H1 (cell line): Measurements from ENCODE around the gene CTAG2.
"Not testable (repeated sequence)": the region's sequence is repeated elsewhere in the genome, so short reads cannot be mapped to it uniquely, and the experiment has no call there.

Experiments
- BCL11A ChIP-seq, 2 experiments: IDR thresholded peaks; one replicate each; pipeline ENCODE4 v1.6.1; 2011; ENCODE audit warnings: low read depth in 2 of 2, low read length in 2 of 2, mild to moderate bottlenecking in 2 of 2
- CTCF ChIP-seq, 3 experiments: IDR thresholded peaks; 1 replicate in 2 of 3; 2 replicates in 1 of 3; pipeline versions ENCODE4 v1.5.1 to v1.6.1; 2011; ENCODE audit warnings: low read length in 3 of 3, mild to moderate bottlenecking in 3 of 3, inconsistent platforms in 2 of 3, low read depth in 1 of 3, moderate library complexity in 1 of 3; ENCODE audit not compliant: insufficient read depth in 1 of 3; ENCODE audit errors: control extremely low read depth in 1 of 3
- EP300 ChIP-seq, 2 experiments: IDR thresholded peaks; 1 replicate in 1 of 2; 2 replicates in 1 of 2; pipeline ENCODE4 v1.6.1; 2011 to 2012; ENCODE audit warnings: low read depth in 2 of 2, low read length in 2 of 2, mild to moderate bottlenecking in 2 of 2, borderline replicate concordance in 1 of 2, inconsistent platforms in 1 of 2, moderate library complexity in 1 of 2
- KDM4A ChIP-seq: IDR thresholded peaks from one replicate; pipeline ENCODE4 v1.7.1; 2012; ENCODE audit warnings: low read depth, mild to moderate bottlenecking, moderate library complexity, low read length, inconsistent platforms; ENCODE audit not compliant: severe bottlenecking
- POLR2A ChIP-seq, 2 experiments: IDR thresholded peaks; 1 replicate in 1 of 2; 2 replicates in 1 of 2; pipeline ENCODE4 v1.6.1; 2011; ENCODE audit warnings: low read depth in 2 of 2, low read length in 2 of 2, mild to moderate bottlenecking in 2 of 2; ENCODE audit errors: control extremely low read depth in 1 of 2
- RAD21 ChIP-seq, 2 experiments: IDR thresholded peaks in 1 of 2; conservative IDR thresholded peaks in 1 of 2; 2 replicates each; pipeline ENCODE4 v1.6.1; 2011; ENCODE audit warnings: low read depth in 2 of 2, low read length in 2 of 2, improper control_type of control experiment in 1 of 2, inconsistent platforms in 1 of 2, mild to moderate bottlenecking in 1 of 2, moderate library complexity in 1 of 2
- SIN3A ChIP-seq, 2 experiments: IDR thresholded peaks in 1 of 2; conservative IDR thresholded peaks in 1 of 2; 2 replicates each; pipeline ENCODE4 v1.6.1; 2011 to 2012; ENCODE audit warnings: low read length in 2 of 2, improper control_type of control experiment in 1 of 2, low read depth in 1 of 2, mild to moderate bottlenecking in 1 of 2
- SRF ChIP-seq: IDR thresholded peaks from 2 replicates; pipeline ENCODE4 v1.6.1; 2011; ENCODE audit warnings: mild to moderate bottlenecking, low read depth, low read length, moderate library complexity
- USF2 ChIP-seq: IDR thresholded peaks from 2 replicates; pipeline ENCODE4 v1.6.1; 2011; ENCODE audit warnings: low read length, improper control_type of control experiment

- TF ChIP-seq SRF; EP300 (IDR thresholded peaks at IDR 0.05; ENCODE audit: borderline replicate concordance in 1 of 2, low read depth in 2 of 2, low read length in 2 of 2); USF2; CTCF (IDR thresholded peaks at IDR 0.05; ENCODE audit: control extremely low read depth in 1 of 3, insufficient read depth in 1 of 3, low read depth in 1 of 3, low read length in 3 of 3); KDM4A; POLR2A (IDR thresholded peaks at IDR 0.05; ENCODE audit: control extremely low read depth in 1 of 2, low read depth in 2 of 2, low read length in 2 of 2); RAD21 (IDR thresholded peaks at IDR 0.05 in 1 of 2, conservative IDR thresholded peaks at IDR 0.05 in 1 of 2; ENCODE audit: low read depth in 2 of 2, low read length in 2 of 2); BCL11A (IDR thresholded peaks at IDR 0.05; ENCODE audit: low read depth in 2 of 2, low read length in 2 of 2); SIN3A (conservative IDR thresholded peaks at IDR 0.05 in 1 of 2, IDR thresholded peaks at IDR 0.05 in 1 of 2; ENCODE audit: low read depth in 1 of 2, low read length in 2 of 2): not testable (repeated sequence)
Observed at GRCh38 chrX:154645745-154646378, 7.5 kb downstream of the CTAG2 start.
